Glomerular visceral epithelial cell (primary cell): ENCODE results near the gene COL27A1.

Experiments
- DNase-seq: peaks from one replicate; pipeline ENCODE4 v3.0.0-alpha.2; 2016; ENCODE audit errors: extremely low spot score

Gene COL27A1

DNA sequence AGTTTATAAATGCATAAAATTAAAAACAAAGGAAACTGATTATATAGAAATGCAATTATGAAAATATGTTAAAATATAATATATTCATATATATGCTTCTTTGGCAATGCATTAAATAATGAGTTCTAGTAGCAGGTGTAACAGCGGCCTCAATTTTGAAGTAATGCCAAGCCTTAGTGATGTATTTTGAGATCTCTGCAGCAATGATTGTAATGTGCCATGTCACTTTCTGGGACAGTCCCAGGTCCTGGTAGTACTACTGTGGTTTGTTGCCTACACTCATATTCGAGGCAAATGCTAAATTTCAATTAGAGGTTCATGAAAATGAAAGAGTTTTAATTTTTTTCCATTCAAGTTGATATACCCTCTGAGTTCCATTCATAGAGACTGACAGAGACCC, 91.7 kb downstream of the COL27A1 start:
- no peak for DNase-seq

DNA sequence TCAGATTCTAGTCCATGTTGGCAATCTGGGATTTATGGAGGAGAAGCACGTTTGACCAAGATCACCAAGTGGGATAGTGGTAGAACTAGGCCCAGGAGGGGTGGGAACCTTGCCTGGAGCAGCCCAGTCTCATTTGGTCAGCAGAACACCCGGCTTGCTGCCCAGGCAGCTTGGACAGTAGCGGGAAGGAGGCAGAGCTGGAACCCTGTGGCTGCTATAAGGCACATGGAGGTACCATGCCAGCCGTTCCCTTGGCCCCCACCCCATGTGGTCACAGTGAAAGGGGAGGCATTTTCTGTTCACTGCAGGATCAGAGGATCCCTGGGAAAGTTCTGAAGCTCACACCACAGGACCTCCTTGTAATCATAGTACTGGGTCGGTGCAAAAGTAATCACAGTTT, 92.2 kb downstream of the COL27A1 start:
- DNase-seq: no peak

- no peak for DNase-seq
Observed at GRCh38 chr9:114248299-114248707, 93.0 kb downstream of the COL27A1 start.

DNA sequence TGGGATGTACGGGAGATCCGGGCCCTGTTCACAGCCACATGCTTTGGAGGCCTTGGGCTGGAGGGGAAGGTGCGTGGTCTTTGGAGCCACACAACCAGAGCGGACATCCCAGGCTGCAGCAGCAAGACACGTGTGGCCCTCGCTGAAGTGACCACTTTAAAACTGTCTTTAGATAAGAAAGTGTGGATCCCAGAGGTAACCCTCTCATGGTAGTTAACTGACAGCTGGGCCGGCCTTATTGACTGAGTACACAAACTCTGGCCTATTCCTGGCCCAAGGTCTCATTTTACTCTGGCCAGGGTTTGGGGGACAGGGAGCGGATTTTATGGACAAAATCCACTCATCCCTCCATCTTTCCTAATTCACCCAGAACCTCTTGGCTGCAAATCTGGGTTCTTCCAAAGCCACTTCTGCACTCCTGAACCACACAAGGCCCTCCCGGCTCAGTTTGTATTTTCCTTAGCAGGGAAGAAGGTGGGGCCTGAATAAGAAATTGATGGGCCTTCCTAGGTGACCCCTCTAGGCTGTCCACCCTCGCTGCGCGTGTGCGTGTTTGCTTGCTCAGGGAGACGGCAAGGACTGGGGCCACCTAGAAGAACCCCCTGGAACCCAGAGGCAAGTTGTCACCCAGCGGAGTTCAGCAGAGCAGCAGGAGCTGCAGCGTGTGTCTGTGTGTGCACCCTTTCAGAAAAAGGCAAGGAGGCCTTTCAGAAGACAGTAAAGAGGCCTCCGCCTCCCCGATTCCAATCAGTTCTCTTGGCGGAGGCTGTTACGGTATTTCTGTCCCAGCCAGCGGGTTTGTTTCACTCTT, 94.3 kb downstream of the COL27A1 start:
- DNase-seq: no peak

DNA sequence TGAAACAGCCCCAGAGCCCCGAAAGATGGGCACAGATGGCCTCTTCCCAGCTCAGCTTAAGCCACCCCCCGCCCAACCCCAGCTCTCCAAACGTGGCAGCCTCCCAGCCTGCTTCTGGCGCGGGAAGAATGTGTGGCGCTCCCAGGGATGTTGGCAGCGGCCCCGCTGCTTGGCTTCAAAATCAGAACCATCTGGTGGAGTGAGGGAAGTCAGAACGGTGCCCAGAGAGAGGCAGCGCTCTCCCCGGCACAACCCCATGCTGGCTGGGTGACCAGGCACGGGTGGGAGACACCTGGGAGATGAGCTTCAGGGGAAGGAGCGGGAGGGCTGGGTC, 94.9 kb downstream of the COL27A1 start:
- DNase-seq: no peak

- DNase-seq: no peak
Observed at GRCh38 chr9:114250648-114251047, 95.3 kb downstream of the COL27A1 start.

DNA sequence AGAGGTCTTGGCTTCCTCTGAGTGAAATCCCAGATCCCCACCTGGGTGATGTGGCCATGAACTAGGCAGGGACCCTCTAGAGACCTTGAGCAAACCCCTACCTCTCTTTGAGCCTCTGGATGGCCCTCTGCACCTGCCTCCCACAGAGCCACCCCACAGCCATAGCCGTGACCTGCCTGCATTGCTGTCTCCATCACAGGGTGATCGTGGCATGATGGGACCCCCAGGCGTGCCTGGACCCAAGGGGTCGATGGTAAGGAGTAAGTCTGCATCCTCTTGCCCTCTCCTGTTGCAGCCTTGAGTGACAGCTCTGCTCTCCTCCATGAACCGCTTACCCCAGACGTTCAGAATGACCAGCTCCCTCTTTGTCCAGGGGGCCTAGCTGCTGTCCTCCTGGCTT, 97.1 kb downstream of the COL27A1 start:
- no peak for DNase-seq

- DNase-seq: no peak
Observed at GRCh38 chr9:114256827-114257328, 101.5 kb downstream of the COL27A1 start.

DNA sequence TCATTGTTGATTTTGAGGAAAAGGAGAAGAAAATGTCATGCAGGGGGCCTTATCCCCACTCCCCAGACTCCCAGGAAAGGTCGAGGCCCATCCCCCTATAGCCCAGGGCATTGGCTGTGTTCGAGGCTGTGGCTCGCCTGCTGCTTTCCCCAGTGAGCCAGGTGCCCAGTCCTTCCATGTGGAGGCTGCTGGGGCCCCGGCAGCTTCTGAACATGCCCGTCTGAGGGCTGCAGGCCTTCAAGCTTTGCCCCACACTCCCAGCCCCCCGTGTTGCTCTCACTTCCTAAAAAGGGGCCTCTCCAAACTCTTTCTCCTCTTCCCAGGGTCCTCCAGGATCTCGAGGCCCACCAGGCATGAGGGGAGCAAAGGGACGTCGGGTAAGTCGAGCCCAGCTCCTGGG, 102.9 kb downstream of the COL27A1 start:
- no peak for DNase-seq

- DNase-seq: no peak
Observed at GRCh38 chr9:114258866-114259797, 103.8 kb downstream of the COL27A1 start.

DNA sequence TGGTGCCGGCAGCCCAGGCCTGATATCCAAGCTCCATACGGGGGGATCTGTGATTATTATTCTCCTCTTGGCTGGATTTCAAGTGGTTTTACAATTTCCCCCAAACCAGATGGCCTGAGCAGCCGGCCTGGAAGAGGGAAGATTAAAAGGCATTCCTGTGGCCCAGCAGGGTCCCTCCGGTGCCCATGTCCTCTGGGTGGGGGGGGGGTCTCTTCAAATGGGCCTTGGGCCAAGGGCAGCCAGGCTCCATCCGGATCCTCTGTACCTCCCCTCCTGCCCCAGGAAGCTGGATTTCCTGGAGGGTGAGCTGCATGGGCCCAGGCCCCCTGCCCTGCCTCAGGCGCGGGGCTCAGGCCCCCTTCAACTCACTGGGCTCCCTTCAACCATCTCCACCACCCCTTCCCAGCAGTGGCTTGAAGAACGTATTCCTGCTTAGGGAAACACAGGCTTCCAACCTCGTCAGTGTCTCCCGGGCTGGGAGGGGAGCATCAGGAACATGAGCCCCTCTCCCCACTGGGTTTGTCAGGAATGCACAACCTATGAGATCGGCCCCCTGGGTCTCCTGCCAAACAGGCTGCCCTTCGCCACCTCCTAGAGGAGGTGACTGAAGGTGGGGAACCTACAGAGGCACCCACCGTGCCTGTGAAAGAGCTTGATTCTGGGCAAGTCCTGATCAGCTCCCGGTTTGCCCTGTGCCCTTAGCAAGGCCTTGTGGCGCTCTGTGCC, 104.6 kb downstream of the COL27A1 start:
- no peak for DNase-seq

DNA sequence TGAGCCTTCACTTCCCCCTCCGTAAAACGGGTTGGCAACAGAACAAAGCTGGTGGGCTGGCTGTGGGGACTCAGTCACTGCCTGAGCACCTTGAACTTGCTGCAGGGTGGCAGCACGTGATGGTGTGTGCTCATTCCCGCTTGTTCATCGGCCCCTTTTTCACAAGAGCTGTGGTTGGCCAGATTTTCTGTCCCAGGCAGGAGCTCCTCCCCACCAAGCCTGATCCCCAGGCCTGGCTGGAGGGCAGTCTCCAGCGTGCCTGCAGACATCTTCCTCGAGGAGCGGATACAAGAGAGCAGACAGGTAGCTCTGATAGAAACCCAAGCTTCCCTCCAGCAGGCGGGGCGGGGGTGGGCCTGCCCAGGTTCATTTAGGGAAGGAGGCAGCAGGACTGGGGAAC, 105.7 kb downstream of the COL27A1 start:
- DNase-seq: no peak

GRCh38 chr9:114261987-114262386, 106.7 kb downstream of the COL27A1 start:
- DNase-seq: no peak

GRCh38 chr9:114263853-114264510, 108.6 kb downstream of the COL27A1 start:
- no peak for DNase-seq

- no peak for DNase-seq
Observed at GRCh38 chr9:114264806-114265550, 109.6 kb downstream of the COL27A1 start.

DNA sequence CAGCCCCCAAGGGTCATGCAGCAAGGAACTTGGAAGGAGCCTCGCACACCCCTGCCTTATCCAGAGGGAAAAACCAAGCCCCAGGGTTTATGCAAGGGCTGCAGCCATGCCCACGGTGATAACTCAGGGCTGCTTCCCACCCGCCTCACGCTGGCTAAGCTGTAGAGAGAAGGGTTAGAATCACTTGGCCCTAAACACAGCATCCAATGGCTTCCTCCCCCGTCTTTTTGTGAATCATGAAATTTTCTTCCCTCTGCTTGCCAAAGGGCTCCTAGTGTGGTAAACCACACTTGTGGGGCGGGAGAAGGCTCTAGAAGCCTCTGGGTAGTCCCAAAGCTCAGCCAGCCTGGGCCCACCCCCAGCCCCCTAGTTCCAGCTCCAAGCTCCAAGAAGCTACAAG, 111.6 kb downstream of the COL27A1 start:
- no peak for DNase-seq

GRCh38 chr9:114269023-114269422, 113.7 kb downstream of the COL27A1 start:
- no peak for DNase-seq

DNA sequence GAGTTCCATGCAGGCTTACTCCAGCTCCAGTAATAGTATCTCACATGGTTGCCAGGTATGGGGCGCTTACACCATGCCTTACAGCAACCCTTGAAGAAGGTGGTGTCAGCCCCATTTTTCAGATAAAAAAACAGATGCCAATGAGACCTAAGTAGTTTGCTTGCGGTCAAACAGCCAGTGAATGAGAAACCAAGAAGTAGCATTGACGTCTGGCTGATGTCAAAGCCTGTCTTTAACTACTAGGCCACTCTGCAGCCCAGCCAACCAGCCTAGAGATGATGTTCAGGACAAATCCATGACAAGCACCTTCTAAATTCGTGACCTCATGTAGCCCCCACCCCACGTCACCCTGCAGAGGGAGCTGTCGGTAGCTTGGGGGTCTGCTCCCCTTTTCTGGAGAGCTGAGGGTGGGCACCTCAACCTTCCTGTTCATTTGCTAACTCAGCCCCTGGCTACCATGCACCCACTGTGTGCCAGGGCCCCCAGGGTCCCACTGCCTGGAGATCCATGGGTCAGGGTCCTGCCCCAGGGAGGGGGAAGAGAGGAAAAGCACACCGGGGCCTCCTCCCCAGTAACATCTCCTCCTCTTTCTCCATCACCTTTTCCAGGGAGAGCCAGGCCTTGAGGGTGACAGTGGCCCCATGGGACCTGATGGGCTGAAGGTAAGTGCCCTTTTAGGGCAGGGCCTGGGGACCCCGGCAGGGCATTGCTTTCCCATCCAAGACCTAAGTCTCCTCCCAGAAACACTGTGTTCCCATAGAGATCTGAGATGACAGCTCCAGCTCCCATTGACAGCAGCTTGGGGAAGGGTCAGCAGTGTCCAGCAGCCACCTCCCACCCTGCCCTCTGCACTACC, 115.0 kb downstream of the COL27A1 start:
- no peak for DNase-seq

- no peak for DNase-seq
Observed at GRCh38 chr9:114271556-114272510, 116.5 kb downstream of the COL27A1 start.
